Immature natural killer cell (primary cell): ENCODE data around the gene MAGEA10. TPM values are rescaled to one million over a fixed set of nuclear protein-coding genes. Genes with fewer than 3 reads are reported as not detected.
"Not testable (repeated sequence)": the region's sequence is repeated elsewhere in the genome, so short reads cannot be mapped to it uniquely, and the experiment has no call there.

Experiments used
- DNase-seq, 3 donors: peaks; one replicate each; pipeline ENCODE4 v3.0.0; 2022; ENCODE audit warnings: mixed read lengths in 1 of 3
- H3K27ac Mint-ChIP-seq, 6 donors: one replicate each; pipeline ENCODE4 v1.8.0; 2020; ENCODE audit warnings: mixed read lengths in 6 of 6, mild to moderate bottlenecking in 5 of 6, inconsistent platforms in 4 of 6, moderate library complexity in 3 of 6
- H3K27me3 Mint-ChIP-seq, 3 donors: one replicate each; pipeline ENCODE4 v1.8.0; 2020 to 2021; ENCODE audit warnings: low read depth in 3 of 3, mild to moderate bottlenecking in 3 of 3, mixed read lengths in 3 of 3, moderate library complexity in 3 of 3, inconsistent platforms in 1 of 3
- H3K36me3 Mint-ChIP-seq, 3 donors: one replicate each; pipeline ENCODE4 v1.8.0; 2020; ENCODE audit warnings: mixed read lengths in 3 of 3, inconsistent platforms in 2 of 3, mild to moderate bottlenecking in 2 of 3
- H3K4me1 Mint-ChIP-seq, 2 donors: one replicate each; pipeline ENCODE4 v1.8.0; 2020; ENCODE audit warnings: inconsistent platforms in 2 of 2, mild to moderate bottlenecking in 2 of 2, mixed read lengths in 2 of 2, moderate library complexity in 1 of 2
- H3K4me3 Mint-ChIP-seq, 5 donors: one replicate each; pipeline ENCODE4 v1.8.0; 2020; ENCODE audit warnings: mild to moderate bottlenecking in 5 of 5, mixed read lengths in 5 of 5, inconsistent platforms in 3 of 5, moderate library complexity in 3 of 5
- H3K9me3 Mint-ChIP-seq, 6 donors: one replicate each; pipeline ENCODE4 v1.8.0; 2020; ENCODE audit warnings: mild to moderate bottlenecking in 6 of 6, mixed read lengths in 6 of 6, inconsistent platforms in 4 of 6, moderate library complexity in 3 of 6
- polyA plus RNA-seq, 3 donors: library from polyadenylated mRNA; unstranded; fragments of 300-500 nt; fragmentation: Illumina TruSeq; gene quantifications; one replicate each; pipeline ENCODE4 v1.2.3, GENCODE V29; 2021

MAGEA10 gene
- polyA plus RNA-seq, 3 donors from 2014 or later = not detected

- Mint-ChIP-seq H3K4me1 (no peaks in the 10 kb centered on the region), H3K9me3 (no peaks in the 10 kb centered on the region), H3K27ac (no peak overlapping the region), H3K36me3 (no peaks in the 10 kb centered on the region), H3K27me3 (peaks cover 0 to 3% (median 0%) of the 10 kb centered on the region in 3 donors), H3K4me3 (no peak overlapping the region)
- DNase-seq = no peak
These were observed 2.1 kb downstream of the MAGEA10 start for GRCh38 chrX:152136312-152136711.

GRCh38 chrX:152131525-152131924, 6.9 kb downstream of the MAGEA10 start:
- peaks cover 0 to 8% (median 2%) of the 10 kb centered on the region in 3 donors for H3K27me3 Mint-ChIP-seq
- no peak for DNase-seq
- H3K36me3 Mint-ChIP-seq = no peaks in the 10 kb centered on the region
- H3K27ac Mint-ChIP-seq = no peak overlapping the region
- H3K4me3 Mint-ChIP-seq = no peak overlapping the region
- no peaks in the 10 kb centered on the region for H3K4me1 Mint-ChIP-seq
- H3K9me3 Mint-ChIP-seq = no peaks in the 10 kb centered on the region

GRCh38 chrX:152129069-152129844, 9.1 kb downstream of the MAGEA10 start:
- H3K9me3 Mint-ChIP-seq, H3K27me3 Mint-ChIP-seq, H3K4me1 Mint-ChIP-seq, H3K4me3 Mint-ChIP-seq, H3K27ac Mint-ChIP-seq, H3K36me3 Mint-ChIP-seq, DNase-seq: not testable (repeated sequence)

- Mint-ChIP-seq H3K4me1 (no peaks in the 10 kb centered on the region), H3K4me3 (no peak overlapping the region), H3K27ac (no peak overlapping the region), H3K36me3 (no peaks in the 10 kb centered on the region), H3K9me3 (peaks cover 0 to 4% (median 0%) of the 10 kb centered on the region in 6 donors), H3K27me3 (no peaks in the 10 kb centered on the region)
- DNase-seq = no peak
These were observed 21.1 kb downstream of the MAGEA10 start for GRCh38 chrX:152117305-152117704.

GRCh38 chrX:152108527-152108926, 29.9 kb downstream of the MAGEA10 start:
- Mint-ChIP-seq H3K9me3 (peaks cover 0 to 3% (median 0%) of the 10 kb centered on the region in 6 donors), H3K27ac (no peak overlapping the region), H3K4me3 (no peak overlapping the region), H3K4me1 (no peaks in the 10 kb centered on the region), H3K36me3 (no peaks in the 10 kb centered on the region), H3K27me3 (peaks cover 0 to 1% (median 0%) of the 10 kb centered on the region in 3 donors)
- DNase-seq = no peak

GRCh38 chrX:152103866-152104265, 34.5 kb downstream of the MAGEA10 start:
- H3K4me3 Mint-ChIP-seq = no peak overlapping the region
- peaks cover 0 to 5% (median 1%) of the 10 kb centered on the region in 3 donors for H3K27me3 Mint-ChIP-seq
- no peaks in the 10 kb centered on the region for H3K4me1 Mint-ChIP-seq
- no peak overlapping the region for H3K27ac Mint-ChIP-seq
- H3K36me3 Mint-ChIP-seq = no peaks in the 10 kb centered on the region
- no peaks in the 10 kb centered on the region for H3K9me3 Mint-ChIP-seq
- no peak for DNase-seq

GRCh38 chrX:152086141-152086540, 52.2 kb downstream of the MAGEA10 start:
- no peak for DNase-seq
- Mint-ChIP-seq H3K27ac (no peak overlapping the region), H3K36me3 (no peaks in the 10 kb centered on the region), H3K27me3 (peaks cover 0 to 2% (median 0%) of the 10 kb centered on the region in 3 donors), H3K4me3 (no peak overlapping the region), H3K9me3 (peaks cover 0 to 2% (median 0%) of the 10 kb centered on the region in 6 donors), H3K4me1 (no peaks in the 10 kb centered on the region)

Other genes starting within 250 kb of the MAGEA10 start
- not detected for gene MAGEA4, start 225.7 kb downstream of the MAGEA10 start, polyA plus RNA-seq
- gene GABRE, start 163.9 kb downstream of the MAGEA10 start, polyA plus RNA-seq = not detected